ENCODE data around the gene CRELD2. TPM values are rescaled to one million over a fixed set of nuclear protein-coding genes. Genes with fewer than 3 reads are reported as not detected.

The CRELD2 gene
- total and polyA plus RNA-seq, 2 experiments from 2014 or later = 35.7 to 47.7 TPM

GRCh38 chr22:49964136-49965090, 46.0 kb downstream of the CRELD2 start (continued):
- TF ChIP-seq REST (IDR thresholded peaks at IDR 0.05; ENCODE audit: unreplicated experiment) (no peak), POLR2AphosphoS5 (IDR thresholded peaks at IDR 0.05; ENCODE audit: low read depth) (no peak), ZNF331 (CRISPR knock-in tag; IDR thresholded peaks at IDR 0.05; ENCODE audit: low read depth) (no peak), EZH2 (IDR thresholded peaks at IDR 0.05; ENCODE audit: low read depth, unreplicated experiment) (no peak), ZNF114 (CRISPR knock-in tag; IDR thresholded peaks at IDR 0.05) (no peak), JUNB (IDR thresholded peaks at IDR 0.05; ENCODE audit: unreplicated experiment) (no peak), NANOG (IDR thresholded peaks at IDR 0.05; ENCODE audit: borderline replicate concordance) (no peak), STAT1 (IDR thresholded peaks at IDR 0.05; ENCODE audit: unreplicated experiment) (no peak), ETS1 (IDR thresholded peaks at IDR 0.05) (no peak)

GRCh38 chr22:49965091-49966040, 46.9 kb downstream of the CRELD2 start:
- H3K4me3 Mint-ChIP-seq = no peak overlapping the region
- no peaks in the 10 kb centered on the region; the same call in 2 of the 3 replicates for H3K9me3 Mint-ChIP-seq
- ATAC-seq (no peak), DNase-seq (ENCODE audit: low spot score) (no peak)
- H3K36me3 Mint-ChIP-seq (ENCODE audit: low read depth) = peaks cover 19% of the 10 kb centered on the region
- H4K20me1 ChIP-seq (replicated peaks; ENCODE audit: insufficient read depth) = 0 out of 2 replicates have a peak, but pooled peaks cover 5% of the 10 kb centered on the region
- no peaks in the 10 kb centered on the region for H3K4me1 ChIP-seq (ENCODE audit: insufficient read depth)
- H3K27me3 Mint-ChIP-seq (ENCODE audit: insufficient read depth, low read depth, poor library complexity) = peaks cover 12% of the 10 kb centered on the region
- no peak overlapping the region for H3K27ac Mint-ChIP-seq
- H3K36me3 ChIP-seq (ENCODE audit: insufficient read depth) = no peaks in the 10 kb centered on the region
- H3K27ac ChIP-seq (ENCODE audit: low read depth) = no peak overlapping the region
- no peaks in the 10 kb centered on the region for H3K9me2 ChIP-seq (ENCODE audit: insufficient read depth)
- H3K79me2 ChIP-seq (replicated peaks; ENCODE audit: insufficient read depth) = peaks cover 14% of the 10 kb centered on the region
- H3K27me3 ChIP-seq (ENCODE audit: insufficient read depth) = peaks cover 13% of the 10 kb centered on the region
- H3K4me3 ChIP-seq = no peak overlapping the region
- no peak overlapping the region for H2AFZ ChIP-seq
- H3F3A ChIP-seq (replicated peaks; ENCODE audit: low read depth) = no peaks in the 10 kb centered on the region
- H3K4me2 ChIP-seq = no peak overlapping the region
- peaks cover 4% of the 10 kb centered on the region; the same call in 2 of the 3 replicates for H3K4me1 Mint-ChIP-seq
- TF ChIP-seq JUNB (IDR thresholded peaks at IDR 0.05; ENCODE audit: unreplicated experiment) = no peak
- TF ChIP-seq ETS1 (IDR thresholded peaks at IDR 0.05) = no peak

All from GM23338 (cell line).